A673 (cell line): ENCODE results near the gene SLC5A2. TPM values are rescaled to one million over a fixed set of nuclear protein-coding genes. Genes with fewer than 3 reads are reported as not detected.

Source experiments
- BruUV-seq: library from RNA; stranded (reverse); fragments of 400-500 nt; replicated peaks from 2 replicates; lab custom pipeline; 2021; lab: Mats Ljungman, UMichigan
- CTCF ChIA-PET: fragments of 300-600 bp; sonication (Branson Sonifier 250); formaldehyde crosslinking; loops from one replicate; lab custom pipeline; 2022; ENCODE audit warnings: antibody characterized with exemption; lab: Charles Lee
- POLR2A ChIA-PET: fragments of 300-600 bp; sonication (Branson Sonifier 250); formaldehyde crosslinking; loops from one replicate; lab custom pipeline; 2022; ENCODE audit warnings: antibody characterized with exemption; ENCODE audit not compliant: low non-redundant PET; lab: Charles Lee
- DNase-seq: peaks from one replicate; pipeline ENCODE4 v3.0.0-alpha.2; 2015; ENCODE audit warnings: low spot score
- H3K27ac ChIP-seq: fragments of 200-600 bp; sonication (generic); 2 replicates; pipeline ENCODE4 v1.5.1; 2016; ENCODE audit warnings: mixed run types, low read depth, mild to moderate bottlenecking, mixed read lengths, antibody characterized with exemption, low read length; ENCODE audit not compliant: poor library complexity, severe bottlenecking
- H3K27me3 ChIP-seq: fragments of 200-600 bp; sonication (generic); replicated peaks from 2 replicates; pipeline ENCODE4 v1.6.1; 2017; ENCODE audit warnings: mixed run types, low read depth, mild to moderate bottlenecking, mixed read lengths, antibody characterized with exemption, low read length; ENCODE audit not compliant: insufficient read depth, poor library complexity
- H3K36me3 ChIP-seq: fragments of 200-600 bp; sonication (generic); 2 replicates; pipeline ENCODE4 v1.6.1; 2016; ENCODE audit warnings: mixed run types, mild to moderate bottlenecking, mixed read lengths, antibody characterized with exemption, low read length; ENCODE audit not compliant: insufficient read depth, poor library complexity, severe bottlenecking
- H3K4me1 ChIP-seq: fragments of 200-600 bp; sonication (generic); 2 replicates; pipeline ENCODE4 v1.6.1; 2017; ENCODE audit warnings: mixed run types, mild to moderate bottlenecking, mixed read lengths, antibody characterized with exemption, low read length; ENCODE audit not compliant: insufficient read depth, poor library complexity, severe bottlenecking
- H3K4me3 ChIP-seq: fragments of 200-600 bp; sonication (generic); 2 replicates; pipeline ENCODE4 v1.5.1; 2016; ENCODE audit warnings: low read depth, mixed run types, mild to moderate bottlenecking, mixed read lengths, low read length; ENCODE audit not compliant: poor library complexity, severe bottlenecking
- H3K9me3 ChIP-seq: fragments of 200-600 bp; sonication (generic); 2 replicates; pipeline ENCODE4 v1.6.1; 2016; ENCODE audit warnings: mixed run types, low read depth, mild to moderate bottlenecking, mixed read lengths, antibody characterized with exemption, low read length; ENCODE audit not compliant: poor library complexity, severe bottlenecking
- CTCF ChIP-seq: fragments of 300-800, 200-600 bp; sonication (generic); conservative IDR thresholded peaks from 2 replicates; pipeline ENCODE4 v1.5.1; 2017; ENCODE audit warnings: low read depth, mild to moderate bottlenecking, antibody characterized with exemption, low read length, moderate library complexity, mixed read lengths
- EZH2 ChIP-seq: fragments of 200-600 bp; sonication (generic); IDR thresholded peaks from 2 replicates; pipeline ENCODE4 v1.6.1; 2017; ENCODE audit warnings: borderline replicate concordance, low read depth, mild to moderate bottlenecking, mixed read lengths, antibody characterized with exemption, low read length; ENCODE audit not compliant: poor library complexity, severe bottlenecking
- intact Hi-C: fragments of 100-400 bp; cut with micrococcal nuclease; formaldehyde crosslinking; loops from one replicate; pipeline ENCODE4 v1.10.0; 2022; ENCODE audit not compliant: unreplicated experiment
- total RNA-seq: library from RNA; stranded (reverse); gene quantifications from 2 replicates; pipeline ENCODE4 v1.2.3, GENCODE V29; 2021

The SLC5A2 gene
- total RNA-seq, 1 experiment from 2014 or later, result not detected

DNA sequence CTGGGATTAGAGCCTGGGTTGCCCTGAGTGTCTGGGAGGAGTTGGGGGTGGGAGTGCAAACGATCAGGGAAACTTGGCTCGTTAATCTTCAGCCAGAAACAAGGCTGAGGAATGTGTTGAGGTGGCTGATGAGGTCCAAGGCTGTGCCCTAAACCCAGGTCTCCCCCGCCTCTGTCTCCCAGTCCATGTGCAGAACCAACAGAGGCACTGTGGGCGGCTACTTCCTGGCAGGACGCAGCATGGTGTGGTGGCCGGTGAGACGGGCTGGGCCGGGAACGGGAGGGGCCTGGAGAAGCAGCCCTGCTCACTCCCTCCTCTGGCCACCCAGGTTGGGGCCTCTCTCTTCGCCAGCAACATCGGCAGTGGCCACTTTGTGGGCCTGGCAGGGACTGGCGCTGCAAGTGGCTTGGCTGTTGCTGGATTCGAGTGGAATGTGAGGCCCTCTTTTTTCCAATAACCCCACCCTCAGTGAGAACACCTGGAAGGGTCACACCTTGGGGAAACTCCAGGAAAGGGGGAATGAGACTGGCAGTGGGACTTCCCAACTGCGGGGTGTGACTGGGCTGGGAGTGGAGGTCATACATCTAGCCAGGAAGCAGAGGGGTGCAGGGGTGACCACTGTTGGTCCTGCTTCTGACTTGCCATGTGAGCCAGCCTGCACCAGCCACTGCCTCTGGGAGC, 1.7 kb downstream of the SLC5A2 start:
- no peak for DNase-seq
- H3K4me1 ChIP-seq, result peaks cover 12% of the 10 kb centered on the region
- H3K9me3 ChIP-seq, result no peaks in the 10 kb centered on the region
- no peak overlapping the region for H3K4me3 ChIP-seq
- no peak overlapping the region for H3K27ac ChIP-seq
- no peaks in the 10 kb centered on the region for H3K36me3 ChIP-seq
- CTCF ChIA-PET, result interaction anchor here (0.7 kb wide), 1 partner anchor 214 kb away, joined by 3 read pairs; no protein-coding TSS in a partner anchor
- peaks cover 3% of the 10 kb centered on the region for H3K27me3 ChIP-seq
- POLR2A ChIA-PET, result no interaction called here
- BruUV-seq, result no TSS peak
- TF ChIP-seq EZH2, result no peak
- no peak for TF ChIP-seq CTCF
- intact Hi-C loops, result no loop called here

GRCh38 chr16:31485571-31485970, 2.6 kb downstream of the SLC5A2 start:
- intact Hi-C loops, result no loop called here
- Histone ChIP-seq H3K27me3 (peaks cover 3% of the 10 kb centered on the region), H3K4me1 (peaks cover 12% of the 10 kb centered on the region), H3K27ac (no peak overlapping the region), H3K36me3 (no peaks in the 10 kb centered on the region), H3K4me3 (no peak overlapping the region), H3K9me3 (no peaks in the 10 kb centered on the region)
- ChIA-PET CTCF (no interaction called here), POLR2A (no interaction called here)
- DNase-seq, result no peak
- BruUV-seq, result no TSS peak
- TF ChIP-seq EZH2 (no peak), CTCF (no peak)

DNA sequence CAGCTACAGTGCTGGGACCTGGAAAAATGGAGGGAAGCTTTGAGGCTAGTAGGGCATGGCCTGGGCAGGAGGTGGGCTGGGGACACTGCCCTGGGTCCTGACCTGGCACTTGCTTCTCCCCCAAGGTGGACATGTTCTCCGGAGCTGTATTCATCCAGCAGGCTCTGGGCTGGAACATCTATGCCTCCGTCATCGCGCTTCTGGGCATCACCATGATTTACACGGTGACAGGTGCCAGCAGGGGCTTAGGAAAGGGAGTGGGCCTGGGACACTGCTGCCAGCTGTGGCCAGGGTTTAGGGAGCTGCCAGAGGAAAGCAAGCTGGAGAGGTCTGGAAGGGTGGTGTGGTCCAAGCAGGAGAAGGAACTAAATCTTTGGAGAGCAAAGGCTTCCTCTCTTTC, 3.1 kb downstream of the SLC5A2 start:
- BruUV-seq, result no TSS peak
- intact Hi-C loops, result no loop called here
- no peak for TF ChIP-seq CTCF
- TF ChIP-seq EZH2, result no peak
- H3K9me3 ChIP-seq, result no peaks in the 10 kb centered on the region
- peaks cover 3% of the 10 kb centered on the region for H3K27me3 ChIP-seq
- POLR2A ChIA-PET, result no interaction called here
- CTCF ChIA-PET, result no interaction called here
- H3K36me3 ChIP-seq, result no peaks in the 10 kb centered on the region
- H3K4me3 ChIP-seq, result no peak overlapping the region
- H3K4me1 ChIP-seq, result peaks cover 12% of the 10 kb centered on the region
- no peak for DNase-seq
- no peak overlapping the region for H3K27ac ChIP-seq
